ENCODE results near the gene TNS1.

GRCh38 chr2:218005486-218005885 is 2.7 kb upstream of the TNS1 start:
- TF ChIP-seq CTCF (IDR thresholded peaks at IDR 0.05) (no peak), POLR2A (IDR thresholded peaks at IDR 0.05) (no peak)

Data from tibial nerve (tissue), 3 donors.